ENCODE data around the gene RSPH10B. TPM values are rescaled to one million over a fixed set of nuclear protein-coding genes. Genes with fewer than 3 reads are reported as not detected.
"Not testable (repeated sequence)": the region's sequence is repeated elsewhere in the genome, so short reads cannot be mapped to it uniquely, and the experiment has no call there.

RSPH10B gene
- total RNA-seq, 1 experiment from 2014 or later = 0.26 TPM

GRCh38 chr7:6012355-6013104, 42.0 kb upstream of the RSPH10B start:
- Histone ChIP-seq H3K36me3 (ENCODE audit: control insufficient read depth, insufficient read depth, low read length) (peaks cover 12% of the 10 kb centered on the region), H3K4me1 (ENCODE audit: control insufficient read depth, insufficient read depth, low read length) (peaks cover 27% of the 10 kb centered on the region; the same call in 1 of the 2 replicates), H3K4me3 (ENCODE audit: low read depth in 2 of 2, low read length in 2 of 2) (no peak overlapping the region), H3K27ac (ENCODE audit: low read length) (peak overlapping the region; percentile 19; the same call in 1 of the 2 replicates), H3K9me3 (ENCODE audit: control insufficient read depth, insufficient read depth, low read depth, low read length) (no peaks in the 10 kb centered on the region), H3K27me3 (ENCODE audit: control insufficient read depth, insufficient read depth, low read length) (no peaks in the 10 kb centered on the region)
- in situ Hi-C loops (cut with HindIII; ENCODE audit: low pct_unique_long_range_greater_than_20kb, low sequenced_read_pairs) (no loop called here), intact Hi-C loops (cut with micrococcal nuclease; ENCODE audit: unreplicated experiment) (no loop called here)
- ATAC-seq (no peak), DNase-seq (ENCODE audit: low read depth, low spot score) (no peak)
- ChIA-PET POLR2A (interaction anchor here (0.6 to 0.7 kb wide), 2 partner anchors 100 to 1358 kb away, joined by 4 to 6 read pairs; no protein-coding TSS in a partner anchor), CTCF (interaction anchor here (0.7 kb wide), 1 partner anchor 16 kb away, joined by 4 read pairs; no protein-coding TSS in a partner anchor)
- BruUV-seq (replicated peaks) = no TSS peak
- no peak for TF ChIP-seq SIN3A (IDR thresholded peaks at IDR 0.05; ENCODE audit: borderline replicate concordance, insufficient read depth, low read depth, low read length)
- TF ChIP-seq REST (IDR thresholded peaks at IDR 0.05; ENCODE audit: insufficient read depth in 1 of 2, low read depth in 2 of 2, low read length in 1 of 2) = no peak
- TF ChIP-seq POLR2AphosphoS5 (IDR thresholded peaks at IDR 0.05; ENCODE audit: low read depth, low read length) = no peak
- TF ChIP-seq CTCF (IDR thresholded peaks at IDR 0.05) = no peak
- TF ChIP-seq TCF7L2 (IDR thresholded peaks at IDR 0.05; ENCODE audit: low read depth, low read length) = no peak

DNA sequence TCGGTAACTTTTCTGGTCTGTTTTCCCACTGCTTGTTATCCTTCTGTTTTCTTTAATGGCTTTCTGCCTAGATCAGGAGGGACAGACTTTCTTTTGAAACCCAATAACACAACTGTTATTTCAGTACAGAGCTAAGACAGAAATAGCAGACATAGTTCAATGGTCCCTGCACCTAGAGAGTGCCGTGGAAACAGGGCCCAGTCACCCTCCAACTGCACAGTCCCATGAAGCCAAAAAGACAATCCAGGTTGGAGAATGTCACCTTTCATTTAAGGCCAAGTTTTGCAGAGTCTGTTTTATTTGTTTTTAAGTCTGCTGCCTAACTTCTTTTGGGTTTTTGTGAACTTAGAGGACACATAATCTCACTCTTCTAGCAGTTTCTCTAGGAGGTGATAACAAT, 41.1 kb upstream of the RSPH10B start:
- BruUV-seq (replicated peaks) = TSS peak; percentile 73
- no peak for TF ChIP-seq TCF7L2 (IDR thresholded peaks at IDR 0.05; ENCODE audit: low read depth, low read length)
- TF ChIP-seq CTCF (IDR thresholded peaks at IDR 0.05) = no peak
- no peak for TF ChIP-seq SIN3A (IDR thresholded peaks at IDR 0.05; ENCODE audit: borderline replicate concordance, insufficient read depth, low read depth, low read length)
- no peak for TF ChIP-seq POLR2AphosphoS5 (IDR thresholded peaks at IDR 0.05; ENCODE audit: low read depth, low read length)
- no peak for TF ChIP-seq REST (IDR thresholded peaks at IDR 0.05; ENCODE audit: insufficient read depth in 1 of 2, low read depth in 2 of 2, low read length in 1 of 2)
- intact Hi-C loops (cut with micrococcal nuclease; ENCODE audit: unreplicated experiment) (no loop called here), in situ Hi-C loops (cut with HindIII; ENCODE audit: low pct_unique_long_range_greater_than_20kb, low sequenced_read_pairs) (no loop called here)
- 0 out of 2 replicates have a peak overlapping the region, but pooled peaks have one; percentile 7 for H3K27ac ChIP-seq (ENCODE audit: low read length)
- no peak overlapping the region for H3K4me3 ChIP-seq (ENCODE audit: low read depth in 2 of 2, low read length in 2 of 2)
- ChIA-PET POLR2A (no interaction called here), CTCF (no interaction called here)
- no peak for DNase-seq (ENCODE audit: low read depth, low spot score)
- peaks cover 12% of the 10 kb centered on the region for H3K36me3 ChIP-seq (ENCODE audit: control insufficient read depth, insufficient read depth, low read length)
- peaks cover 29% of the 10 kb centered on the region; the same call in 1 of the 2 replicates for H3K4me1 ChIP-seq (ENCODE audit: control insufficient read depth, insufficient read depth, low read length)
- ATAC-seq = no peak
- no peaks in the 10 kb centered on the region for H3K9me3 ChIP-seq (ENCODE audit: control insufficient read depth, insufficient read depth, low read depth, low read length)
- no peaks in the 10 kb centered on the region for H3K27me3 ChIP-seq (ENCODE audit: control insufficient read depth, insufficient read depth, low read length)

DNA sequence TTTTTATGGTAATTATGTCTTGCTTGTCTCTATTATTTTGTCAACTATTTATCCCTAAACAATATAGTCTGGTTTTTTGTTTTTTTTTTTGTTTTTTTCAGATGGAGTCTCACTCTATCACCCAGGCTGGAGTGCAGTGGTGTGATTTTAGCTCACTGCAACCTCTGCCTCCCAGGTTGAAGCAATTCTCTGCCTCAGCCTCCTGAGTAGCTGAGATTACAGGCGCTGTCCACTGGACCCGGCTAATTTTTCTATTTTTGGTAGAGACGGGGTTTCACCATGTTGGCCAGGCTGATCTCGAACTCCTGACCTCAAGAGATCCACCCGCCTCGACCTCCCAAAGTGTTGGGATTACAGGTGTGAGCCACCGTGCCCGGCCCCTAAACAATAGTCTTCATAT, 39.9 kb upstream of the RSPH10B start:
- CTCF ChIA-PET = not testable (repeated sequence)

More for the DNA sequence above, 39.9 kb upstream of the RSPH10B start:
- H3K27me3 ChIP-seq (ENCODE audit: control insufficient read depth, insufficient read depth, low read length); H3K9me3 ChIP-seq (ENCODE audit: control insufficient read depth, insufficient read depth, low read depth, low read length); POLR2A ChIA-PET; BruUV-seq (replicated peaks); in situ Hi-C loops (cut with HindIII; ENCODE audit: low pct_unique_long_range_greater_than_20kb, low sequenced_read_pairs); DNase-seq (ENCODE audit: low read depth, low spot score); ATAC-seq; intact Hi-C loops (cut with micrococcal nuclease; ENCODE audit: unreplicated experiment); H3K36me3 ChIP-seq (ENCODE audit: control insufficient read depth, insufficient read depth, low read length): not testable (repeated sequence)
- Histone ChIP-seq H3K4me3 (ENCODE audit: low read depth in 2 of 2, low read length in 2 of 2) (peak overlapping the region; percentile 74 to 87), H3K4me1 (ENCODE audit: control insufficient read depth, insufficient read depth, low read length) (peaks cover 24% of the 10 kb centered on the region; the same call in 1 of the 2 replicates), H3K27ac (ENCODE audit: low read length) (peak overlapping the region; percentile 87)

Measured in Panc1 (cell line).